NT2/D1 (cell line): ENCODE measurements around the gene KLF15.

ENCODE experiments used
- DNase-seq: peaks from one replicate; pipeline ENCODE4 v3.0.0-alpha.2; 2011; ENCODE audit warnings: low read depth, low spot score
- H3K27me3 ChIP-seq: 2 replicates; pipeline ENCODE4 v1.6.0; 2011; ENCODE audit warnings: mild to moderate bottlenecking; ENCODE audit not compliant: insufficient read length, insufficient read depth
- H3K36me3 ChIP-seq: 2 replicates; pipeline ENCODE4 v1.6.1; 2011; ENCODE audit warnings: mild to moderate bottlenecking, low read length, mixed read lengths; ENCODE audit not compliant: insufficient read depth, insufficient read length
- H3K4me1 ChIP-seq: 2 replicates; pipeline ENCODE4 v1.5.1; 2011; ENCODE audit not compliant: insufficient read depth, insufficient read length
- H3K4me3 ChIP-seq: 2 replicates; pipeline ENCODE4 v1.5.1; 2011; ENCODE audit warnings: low read depth; ENCODE audit not compliant: insufficient read length
- H3K9ac ChIP-seq: 2 replicates; pipeline ENCODE4 v1.6.0; 2011; ENCODE audit warnings: low read depth; ENCODE audit not compliant: insufficient read length
- H3K9me3 ChIP-seq: 2 replicates; pipeline ENCODE4 v1.5.1; 2011; ENCODE audit warnings: mild to moderate bottlenecking, low read length; ENCODE audit not compliant: insufficient read depth
- SUZ12 ChIP-seq: IDR thresholded peaks from 2 replicates; pipeline ENCODE4 v1.6.1; 2011; ENCODE audit not compliant: insufficient read length, insufficient read depth; ENCODE audit errors: extremely low read depth
- YY1 ChIP-seq: IDR thresholded peaks from 2 replicates; pipeline ENCODE4 v1.6.1; 2011; ENCODE audit not compliant: insufficient read length, insufficient read depth
- ZNF274 ChIP-seq: IDR thresholded peaks from 2 replicates; pipeline ENCODE4 v1.6.1; 2011; ENCODE audit warnings: mild to moderate bottlenecking, low read depth, low read length

KLF15 gene

DNA sequence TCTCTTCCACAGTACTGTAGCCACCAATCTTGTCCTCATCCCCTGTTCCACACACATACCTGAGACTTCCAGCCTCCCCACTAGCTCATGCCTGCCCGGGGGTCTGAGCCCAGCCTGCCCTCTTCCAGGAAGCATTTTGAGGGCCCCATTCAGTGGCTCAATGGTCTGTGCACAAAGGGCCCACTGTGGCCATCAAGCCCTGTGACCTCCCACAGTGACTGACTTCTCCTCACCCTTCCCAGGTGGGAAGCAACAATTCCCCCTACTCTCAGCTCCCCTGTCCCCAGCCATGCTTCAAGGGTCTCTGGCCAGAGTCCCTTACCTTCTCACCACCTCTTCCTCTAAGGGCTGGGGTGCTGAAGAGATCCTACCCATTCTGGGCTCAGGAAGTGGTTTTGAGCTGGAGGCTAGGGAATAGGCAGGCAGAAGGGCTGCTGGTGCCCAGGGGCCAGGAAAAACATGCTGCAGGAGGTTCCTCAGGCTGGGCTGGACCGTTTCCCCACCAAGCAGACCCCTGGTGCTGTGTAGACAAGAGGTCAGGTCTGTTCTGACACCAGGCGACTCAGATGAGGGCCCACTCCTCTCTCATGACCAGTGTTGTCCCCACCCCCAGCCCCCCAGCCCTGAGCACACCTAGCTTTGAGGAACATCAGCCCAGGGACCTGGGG lies 3.0 kb upstream of the KLF15 start:
- no peak for DNase-seq
- Histone ChIP-seq H3K4me3 (no peak overlapping the region), H3K27me3 (peaks cover 27% of the 10 kb centered on the region), H3K9me3 (peaks cover 11% of the 10 kb centered on the region), H3K36me3 (no peaks in the 10 kb centered on the region), H3K9ac (no peak overlapping the region), H3K4me1 (peaks cover 23% of the 10 kb centered on the region)
- no peak for TF ChIP-seq SUZ12
- TF ChIP-seq ZNF274, result no peak
- no peak for TF ChIP-seq YY1

DNA sequence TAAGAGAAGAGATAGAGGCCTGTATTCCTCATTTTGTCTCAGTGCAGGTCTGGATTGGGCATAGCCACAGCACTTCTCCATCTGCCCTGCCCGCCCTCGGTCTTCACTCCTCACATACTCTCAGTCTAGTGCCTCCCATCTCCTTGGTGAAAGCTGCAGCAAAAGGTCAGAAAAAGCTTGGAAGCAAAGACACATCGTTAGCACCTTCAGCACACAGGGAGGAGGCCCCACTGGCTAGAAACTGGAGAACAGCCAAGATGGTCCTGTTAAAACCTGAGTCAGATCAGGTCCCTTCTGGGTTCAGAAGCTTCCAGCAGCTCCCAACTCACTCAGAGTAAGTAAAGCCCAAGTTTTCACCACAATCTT lies 1.6 kb upstream of the KLF15 start:
- peaks cover 19% of the 10 kb centered on the region for H3K4me1 ChIP-seq
- peaks cover 11% of the 10 kb centered on the region for H3K9me3 ChIP-seq
- peaks cover 27% of the 10 kb centered on the region for H3K27me3 ChIP-seq
- H3K4me3 ChIP-seq, result no peak overlapping the region
- no peaks in the 10 kb centered on the region for H3K36me3 ChIP-seq
- no peak overlapping the region for H3K9ac ChIP-seq
- TF ChIP-seq ZNF274 (no peak), SUZ12 (no peak), YY1 (no peak)
- no peak for DNase-seq

- H3K9me3 ChIP-seq, result peaks cover 11% of the 10 kb centered on the region
- no peaks in the 10 kb centered on the region for H3K36me3 ChIP-seq
- peak; percentile 20 for DNase-seq
- H3K9ac ChIP-seq, result peak overlapping the region; percentile 58
- peak overlapping the region; percentile 66 for H3K4me3 ChIP-seq
- H3K4me1 ChIP-seq, result peaks cover 19% of the 10 kb centered on the region
- TF ChIP-seq YY1 (no peak), ZNF274 (no peak), SUZ12 (no peak)
- H3K27me3 ChIP-seq, result peaks cover 27% of the 10 kb centered on the region
These were observed 1.0 kb upstream of the KLF15 start for GRCh38 chr3:126358038-126358815.

- Histone ChIP-seq H3K36me3 (no peaks in the 10 kb centered on the region), H3K4me1 (peaks cover 15% of the 10 kb centered on the region), H3K9ac (peak overlapping the region; percentile 88), H3K4me3 (peak overlapping the region; percentile 60), H3K9me3 (peaks cover 11% of the 10 kb centered on the region), H3K27me3 (peaks cover 27% of the 10 kb centered on the region)
- DNase-seq, result no peak
- TF ChIP-seq YY1 (no peak), SUZ12 (no peak), ZNF274 (no peak)
These were observed 589 bp downstream of the KLF15 start for GRCh38 chr3:126356373-126357264.

DNA sequence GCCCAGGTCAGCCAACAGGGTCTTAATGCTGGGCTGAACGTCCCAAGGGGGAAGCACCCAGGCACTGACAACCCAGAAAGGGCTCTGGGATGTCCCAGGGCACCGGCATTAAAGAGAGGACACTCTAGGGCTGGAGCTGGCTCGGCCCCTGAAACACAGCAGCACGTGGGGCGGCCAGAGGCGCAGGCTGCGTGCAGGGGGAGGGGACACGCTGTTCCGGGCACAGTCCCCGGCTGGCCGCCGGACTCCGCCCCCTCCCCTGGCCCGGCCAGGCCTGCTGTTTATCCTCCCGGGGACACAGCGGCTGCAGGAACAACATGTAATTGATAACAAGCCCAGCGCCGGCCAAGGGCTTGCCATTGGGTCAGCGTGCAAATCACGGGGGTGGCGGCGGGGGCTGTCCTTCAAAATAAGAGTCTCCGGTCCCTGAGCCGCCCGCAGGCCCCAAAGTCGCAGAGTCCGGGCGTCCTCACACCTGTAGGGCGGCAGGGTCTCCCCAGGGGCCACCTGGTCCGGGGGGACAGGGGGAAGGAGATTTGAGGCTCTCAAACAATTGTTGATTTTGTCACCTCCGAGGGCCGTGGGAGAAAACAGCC lies 1.3 kb downstream of the KLF15 start:
- DNase-seq, result peak; percentile 80
- Histone ChIP-seq H3K9ac (peak overlapping the region; percentile 88), H3K36me3 (peaks cover 2% of the 10 kb centered on the region), H3K4me3 (peak overlapping the region; percentile 60), H3K9me3 (peaks cover 11% of the 10 kb centered on the region), H3K27me3 (peaks cover 27% of the 10 kb centered on the region), H3K4me1 (peaks cover 17% of the 10 kb centered on the region)
- no peak for TF ChIP-seq SUZ12
- no peak for TF ChIP-seq ZNF274
- TF ChIP-seq YY1, result no peak

- peak overlapping the region; percentile 60 for H3K4me3 ChIP-seq
These were observed 2.0 kb downstream of the KLF15 start for GRCh38 chr3:126355251-126355650.

More at GRCh38 chr3:126355251-126355650, 2.0 kb downstream of the KLF15 start:
- TF ChIP-seq ZNF274 (no peak), YY1 (no peak), SUZ12 (no peak)
- peaks cover 11% of the 10 kb centered on the region for H3K9me3 ChIP-seq
- peaks cover 2% of the 10 kb centered on the region for H3K36me3 ChIP-seq
- H3K4me1 ChIP-seq, result peaks cover 19% of the 10 kb centered on the region
- H3K27me3 ChIP-seq, result peaks cover 21% of the 10 kb centered on the region
- H3K9ac ChIP-seq, result peak overlapping the region; percentile 88
- DNase-seq, result no peak
